PFSK-1 (cell line): ENCODE data around the gene PPM1F.

Experiments
- POLR2AphosphoS5 ChIP-seq: IDR thresholded peaks from 2 replicates; pipeline ENCODE4 v1.6.1; 2012; ENCODE audit warnings: low read depth, mild to moderate bottlenecking, control low read depth, low read length, moderate library complexity
- SIN3A ChIP-seq: IDR thresholded peaks from 2 replicates; pipeline ENCODE4 v1.6.1; 2012; ENCODE audit warnings: mild to moderate bottlenecking, low read length, moderate library complexity, borderline replicate concordance; ENCODE audit not compliant: insufficient read depth
- TAF1 ChIP-seq: IDR thresholded peaks from 2 replicates; pipeline ENCODE4 v1.6.1; 2012; ENCODE audit warnings: low read length, control low read depth, borderline replicate concordance; ENCODE audit not compliant: insufficient read depth
- TF ChIP-seq, protein P1 (sequence below), 2 experiments: IDR thresholded peaks; 2 replicates each; pipeline versions ENCODE4 v1.6.1 to v1.8.0; 2011 to 2012; ENCODE audit warnings: low read depth in 2 of 2, low read length in 2 of 2, control low read depth in 1 of 2, inconsistent platforms in 1 of 2, mild to moderate bottlenecking in 1 of 2, moderate library complexity in 1 of 2; ENCODE audit not compliant: insufficient read depth in 1 of 2

DNA sequence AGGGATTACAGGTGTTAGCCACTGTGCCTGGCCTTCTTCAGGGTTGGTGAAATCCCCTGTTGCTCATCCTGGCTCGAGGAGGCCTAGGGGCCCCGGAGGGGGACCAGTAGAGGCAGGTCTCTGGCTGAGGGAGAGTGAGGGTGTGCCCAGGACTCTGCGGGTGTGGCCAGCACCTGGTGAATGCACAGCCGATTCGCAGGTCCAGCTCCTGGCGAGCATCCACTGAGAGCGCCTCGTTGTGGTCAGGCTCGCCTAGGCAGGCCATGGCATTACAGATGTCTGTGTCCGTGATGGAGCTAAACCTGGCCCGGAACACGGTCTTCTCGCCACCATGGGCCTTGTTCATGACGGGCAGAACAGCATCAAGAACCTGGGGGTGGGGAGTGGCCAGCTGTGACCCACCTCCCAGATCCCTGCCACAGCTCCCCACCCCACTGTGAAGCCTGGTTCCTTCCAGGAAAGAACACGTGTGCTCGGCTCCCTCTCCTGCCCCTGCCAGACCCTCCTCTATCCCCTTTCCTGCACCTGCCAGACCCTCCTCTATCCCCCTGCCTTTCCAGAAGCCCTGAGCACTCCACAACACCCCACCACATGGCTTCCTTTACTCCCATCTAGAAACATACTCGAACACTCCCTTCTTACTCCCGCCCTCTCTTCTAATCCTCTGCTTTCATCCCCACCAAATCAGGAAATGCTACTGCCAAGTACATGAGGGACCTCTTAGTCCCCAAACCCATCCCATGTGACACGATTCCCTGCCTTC lies 17.6 kb upstream of the PPM1F start:
- no peak for TF ChIP-seq TAF1
- TF ChIP-seq POLR2AphosphoS5, result no peak
- TF ChIP-seq, protein P1, sequence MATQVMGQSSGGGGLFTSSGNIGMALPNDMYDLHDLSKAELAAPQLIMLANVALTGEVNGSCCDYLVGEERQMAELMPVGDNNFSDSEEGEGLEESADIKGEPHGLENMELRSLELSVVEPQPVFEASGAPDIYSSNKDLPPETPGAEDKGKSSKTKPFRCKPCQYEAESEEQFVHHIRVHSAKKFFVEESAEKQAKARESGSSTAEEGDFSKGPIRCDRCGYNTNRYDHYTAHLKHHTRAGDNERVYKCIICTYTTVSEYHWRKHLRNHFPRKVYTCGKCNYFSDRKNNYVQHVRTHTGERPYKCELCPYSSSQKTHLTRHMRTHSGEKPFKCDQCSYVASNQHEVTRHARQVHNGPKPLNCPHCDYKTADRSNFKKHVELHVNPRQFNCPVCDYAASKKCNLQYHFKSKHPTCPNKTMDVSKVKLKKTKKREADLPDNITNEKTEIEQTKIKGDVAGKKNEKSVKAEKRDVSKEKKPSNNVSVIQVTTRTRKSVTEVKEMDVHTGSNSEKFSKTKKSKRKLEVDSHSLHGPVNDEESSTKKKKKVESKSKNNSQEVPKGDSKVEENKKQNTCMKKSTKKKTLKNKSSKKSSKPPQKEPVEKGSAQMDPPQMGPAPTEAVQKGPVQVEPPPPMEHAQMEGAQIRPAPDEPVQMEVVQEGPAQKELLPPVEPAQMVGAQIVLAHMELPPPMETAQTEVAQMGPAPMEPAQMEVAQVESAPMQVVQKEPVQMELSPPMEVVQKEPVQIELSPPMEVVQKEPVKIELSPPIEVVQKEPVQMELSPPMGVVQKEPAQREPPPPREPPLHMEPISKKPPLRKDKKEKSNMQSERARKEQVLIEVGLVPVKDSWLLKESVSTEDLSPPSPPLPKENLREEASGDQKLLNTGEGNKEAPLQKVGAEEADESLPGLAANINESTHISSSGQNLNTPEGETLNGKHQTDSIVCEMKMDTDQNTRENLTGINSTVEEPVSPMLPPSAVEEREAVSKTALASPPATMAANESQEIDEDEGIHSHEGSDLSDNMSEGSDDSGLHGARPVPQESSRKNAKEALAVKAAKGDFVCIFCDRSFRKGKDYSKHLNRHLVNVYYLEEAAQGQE (IDR thresholded peaks at IDR 0.05; ENCODE audit: insufficient read depth in 1 of 2, low read depth in 2 of 2, low read length in 2 of 2), result no peak
- TF ChIP-seq SIN3A, result no peak
